SKM-1 treated with dmso at 0.1 percent for 144 hours (cell line): Measurements from ENCODE around the gene PTPRE.

Experiments
- DNase-seq: peaks from one replicate; lab custom pipeline; 2025; ENCODE audit not compliant: unreplicated experiment; lab: John Stamatoyannopoulos, UW

PTPRE gene

DNA sequence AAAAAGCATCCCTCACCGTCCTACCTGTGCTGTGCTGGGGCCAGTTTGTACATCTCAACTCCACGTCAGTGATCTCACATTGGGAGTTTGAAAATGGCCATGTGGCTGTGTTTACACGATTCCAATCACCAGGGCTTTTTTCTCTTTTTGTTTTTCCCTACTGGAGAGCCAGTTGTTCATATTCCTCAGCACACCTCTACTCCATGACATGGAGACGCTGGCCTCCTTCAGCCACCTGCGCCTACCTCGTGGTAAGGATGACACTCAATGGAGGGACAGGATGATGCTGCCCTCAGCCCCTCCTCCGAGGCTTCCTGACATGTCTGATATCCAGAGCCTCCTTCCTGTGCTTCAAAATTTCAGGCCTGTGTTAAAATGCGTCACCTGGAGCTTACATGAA, 24.5 kb upstream of the PTPRE start:
- no peak for DNase-seq

DNA sequence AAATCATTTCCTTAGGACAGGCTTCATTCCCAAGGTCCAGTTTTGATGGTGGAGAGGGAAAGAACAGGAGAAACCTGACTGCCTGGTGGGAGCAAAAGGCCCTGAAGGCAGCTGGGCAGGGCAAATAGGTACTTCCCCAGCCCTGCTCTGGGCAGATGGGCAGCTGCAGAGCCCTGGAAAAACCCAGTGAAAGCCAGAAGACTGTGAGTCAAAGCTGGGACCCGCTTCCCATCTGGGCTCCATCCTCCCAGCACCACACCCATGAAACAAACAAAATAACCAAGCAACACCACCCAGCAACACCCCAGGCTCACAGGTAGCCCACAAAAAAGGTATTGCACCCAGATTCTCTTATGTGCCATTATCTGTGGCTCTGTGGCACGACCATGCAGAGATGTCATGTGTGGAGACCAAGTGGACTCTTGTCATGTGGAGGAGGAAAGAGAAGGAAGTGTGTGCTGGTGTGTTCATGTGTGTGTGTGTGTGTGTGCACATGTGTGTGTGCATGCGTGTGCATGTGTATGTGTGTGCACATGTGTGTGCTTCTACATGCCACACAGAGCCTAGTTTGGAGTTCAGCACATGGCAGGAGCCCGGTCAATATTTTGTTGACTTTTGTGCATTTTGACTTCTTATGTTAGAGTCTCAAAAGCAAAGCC, 24.0 kb upstream of the PTPRE start:
- no peak for DNase-seq

DNA sequence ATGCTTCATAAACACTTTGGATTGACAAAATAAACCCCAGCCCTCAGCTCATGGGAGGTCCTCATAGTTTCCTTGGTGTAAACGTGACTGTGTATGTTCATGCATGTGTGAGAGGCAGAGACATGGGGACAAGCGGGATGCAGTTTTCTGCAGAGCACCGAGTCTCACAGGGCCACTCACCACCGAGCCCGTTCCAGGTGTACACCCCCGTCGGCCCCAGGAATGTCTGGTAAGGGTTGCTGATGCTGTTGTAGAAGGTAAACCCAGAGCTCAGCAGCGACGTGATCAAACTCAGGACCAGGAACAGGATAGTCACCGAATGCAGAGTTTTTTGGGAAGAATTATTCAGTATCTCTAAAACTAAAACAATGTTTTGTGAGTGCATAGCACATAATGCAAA, 23.4 kb upstream of the PTPRE start:
- no peak for DNase-seq

DNA sequence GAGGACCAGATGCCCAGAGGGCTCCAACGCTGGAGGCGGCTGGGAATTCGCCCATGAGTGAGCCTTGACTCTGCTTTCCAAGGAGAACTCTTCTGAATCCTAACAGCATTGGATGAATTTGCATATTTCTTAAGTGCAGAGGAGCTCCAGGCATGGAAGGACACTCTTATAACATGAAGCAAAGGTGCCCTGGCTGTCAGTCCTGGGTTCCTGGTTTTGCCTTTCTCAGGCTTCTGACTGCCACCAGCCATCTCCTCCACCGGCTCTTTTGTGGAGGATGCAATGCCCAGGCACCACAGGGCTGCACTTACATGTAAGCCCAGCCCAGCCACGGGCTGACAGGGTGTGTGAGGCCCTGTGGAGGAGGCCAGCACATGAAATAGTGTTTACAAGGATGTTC, 22.4 kb upstream of the PTPRE start:
- DNase-seq, result no peak

DNA sequence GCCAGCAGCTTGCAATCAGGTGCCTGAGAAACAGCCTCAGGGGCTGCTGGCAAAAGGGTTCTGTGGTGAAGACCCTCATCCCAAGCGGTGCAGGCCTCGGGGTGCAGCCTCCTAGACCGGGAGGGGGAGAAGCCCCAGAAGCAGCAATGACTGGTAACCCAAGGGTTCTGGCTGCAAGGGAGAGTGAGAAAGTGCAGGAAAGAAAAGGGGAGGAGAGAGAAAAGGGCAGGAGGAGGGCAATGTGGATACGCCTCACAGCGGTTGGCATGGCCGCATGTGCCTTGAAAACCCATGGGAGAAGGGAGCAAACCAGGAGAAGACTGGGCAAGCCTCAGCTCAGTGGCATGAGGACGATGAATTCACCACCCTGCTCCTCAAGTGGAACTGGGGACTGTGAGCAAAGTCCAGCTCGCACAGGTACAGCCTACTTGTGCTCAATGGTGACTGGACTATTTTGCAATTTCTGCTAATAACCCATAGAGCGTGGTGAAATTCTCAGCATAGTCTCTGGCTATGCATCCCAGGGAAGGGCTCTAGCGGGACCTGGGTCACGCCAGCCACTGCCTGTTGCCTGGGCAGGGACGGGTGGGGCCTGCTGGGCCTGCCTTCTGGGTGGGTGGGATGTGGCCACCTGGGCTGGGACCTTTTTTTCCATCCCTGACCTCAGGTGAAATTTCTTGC, 20.4 kb upstream of the PTPRE start:
- no peak for DNase-seq

DNA sequence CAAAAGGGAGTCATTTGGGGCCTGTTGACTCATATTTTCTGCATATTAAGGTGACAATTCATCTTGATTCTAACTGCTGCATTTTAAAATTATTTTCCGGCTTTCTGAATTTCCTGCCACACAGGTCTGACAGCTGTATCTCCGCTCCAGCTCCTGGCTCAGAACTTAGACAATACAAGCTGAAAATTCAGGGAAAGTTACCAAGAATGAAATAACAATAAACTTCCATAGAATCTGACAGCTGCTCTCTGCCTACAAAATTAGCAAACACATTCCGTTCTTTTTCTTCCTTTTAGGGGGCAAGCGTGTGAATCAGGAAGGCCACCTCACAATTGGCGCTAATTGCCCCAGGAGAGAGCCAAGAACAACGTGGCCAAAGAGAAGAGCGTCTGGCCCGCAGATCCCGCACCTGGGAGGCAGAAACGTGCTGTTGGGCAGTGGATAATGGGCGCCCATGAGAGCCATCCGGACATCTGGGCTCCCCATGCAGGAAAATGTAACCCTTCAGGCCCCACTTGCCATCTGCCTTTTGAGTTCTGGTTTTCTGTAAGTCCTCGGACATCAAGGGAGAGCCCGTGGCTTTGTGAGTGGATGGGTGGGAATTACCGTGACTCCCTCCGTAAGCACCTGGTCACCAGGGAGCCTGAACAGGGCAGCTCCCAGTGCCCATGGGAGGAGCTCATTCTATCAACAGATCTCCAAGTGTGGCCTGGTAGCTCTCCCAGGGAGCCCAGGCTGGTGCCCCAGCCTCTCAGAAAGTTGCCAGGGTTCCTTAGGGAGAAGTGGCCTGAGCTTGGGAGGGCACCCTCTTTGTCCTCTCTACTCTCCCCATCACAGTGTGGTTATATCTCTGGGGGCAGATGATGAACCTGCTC, 19.1 kb upstream of the PTPRE start:
- DNase-seq, result no peak

DNA sequence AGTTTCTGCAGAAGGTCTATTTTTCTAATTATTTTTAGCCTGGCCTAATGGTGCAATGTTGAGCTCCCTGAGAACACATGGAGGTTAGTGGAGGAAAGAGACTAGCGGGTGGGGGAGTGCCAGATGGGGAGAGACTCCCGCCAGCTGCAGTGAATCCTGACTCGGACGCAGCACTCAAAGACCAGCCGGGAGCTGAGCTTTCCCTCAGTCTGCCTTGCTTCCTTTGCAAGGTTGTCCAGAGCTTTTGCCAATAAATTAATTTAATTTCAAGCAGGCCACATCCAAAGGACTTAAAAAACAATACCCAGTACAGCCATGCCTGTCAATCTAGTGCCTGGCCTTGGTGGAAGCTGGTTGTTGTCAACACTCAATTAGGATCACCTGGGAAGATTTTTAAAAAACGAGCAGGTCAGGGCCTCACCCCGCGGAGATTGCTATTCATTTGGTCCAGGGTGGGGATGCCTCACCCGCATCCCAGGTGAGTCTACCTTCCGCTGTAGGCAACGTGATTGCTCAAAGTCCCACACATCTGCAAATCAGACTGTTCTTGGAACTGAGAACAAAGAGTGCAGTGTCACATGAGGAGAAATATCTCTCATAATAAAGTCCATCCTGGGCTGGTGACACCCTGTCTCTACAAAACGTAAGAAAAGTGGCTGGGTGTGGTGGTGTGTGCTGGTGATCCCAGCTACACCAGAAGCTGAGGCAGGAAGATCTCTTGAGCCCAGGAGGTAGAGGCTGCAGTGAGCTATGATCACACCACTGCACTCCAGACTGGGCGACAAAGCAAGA, 18.2 kb upstream of the PTPRE start:
- DNase-seq, result no peak

DNA sequence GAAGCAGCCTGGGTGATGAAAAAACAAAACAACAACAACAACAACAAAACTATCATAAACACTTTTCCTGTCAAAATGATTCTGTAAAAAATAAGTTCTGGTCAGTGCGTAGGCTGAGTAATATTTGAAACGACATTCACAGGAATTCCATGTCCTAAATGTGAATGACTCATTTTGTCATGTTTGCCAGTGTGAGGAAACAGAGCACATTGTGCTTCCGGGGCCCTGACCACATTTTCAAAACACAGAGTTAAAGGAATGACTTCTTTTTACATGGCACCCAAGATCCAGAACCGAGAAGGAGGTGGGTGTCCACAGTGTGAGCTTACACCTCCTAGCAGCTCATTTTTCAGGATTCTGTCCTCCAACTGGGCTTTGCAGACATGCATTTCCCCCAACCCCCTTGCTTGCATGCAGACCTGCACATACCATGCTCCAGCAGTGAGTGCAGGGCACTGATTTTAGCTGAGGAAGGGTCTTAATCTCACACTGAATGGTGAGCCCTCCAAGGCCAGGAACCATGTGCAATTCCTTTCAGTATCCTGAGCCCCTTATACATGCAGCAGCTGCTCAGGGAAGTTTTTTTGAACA, 17.2 kb upstream of the PTPRE start:
- DNase-seq, result peak; percentile 24

DNA sequence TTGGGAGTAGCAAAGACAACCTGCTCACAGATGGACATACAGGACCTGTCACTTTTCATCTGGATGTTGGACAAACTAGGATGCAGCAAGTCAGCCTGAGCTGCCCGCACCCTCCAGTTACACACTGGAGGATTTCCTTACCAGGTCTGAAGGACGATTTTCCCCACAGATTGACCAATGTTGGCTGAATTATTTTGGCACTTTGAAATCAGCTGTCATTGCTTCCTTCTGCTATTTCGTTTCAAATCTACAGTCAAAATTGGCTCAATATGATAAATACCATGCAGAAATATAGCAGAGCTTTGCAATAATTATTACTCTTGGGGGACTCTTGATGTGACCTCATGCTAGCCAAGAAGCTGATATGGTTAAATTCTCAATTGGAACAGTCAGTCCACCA, 16.7 kb upstream of the PTPRE start:
- DNase-seq, result no peak

DNA sequence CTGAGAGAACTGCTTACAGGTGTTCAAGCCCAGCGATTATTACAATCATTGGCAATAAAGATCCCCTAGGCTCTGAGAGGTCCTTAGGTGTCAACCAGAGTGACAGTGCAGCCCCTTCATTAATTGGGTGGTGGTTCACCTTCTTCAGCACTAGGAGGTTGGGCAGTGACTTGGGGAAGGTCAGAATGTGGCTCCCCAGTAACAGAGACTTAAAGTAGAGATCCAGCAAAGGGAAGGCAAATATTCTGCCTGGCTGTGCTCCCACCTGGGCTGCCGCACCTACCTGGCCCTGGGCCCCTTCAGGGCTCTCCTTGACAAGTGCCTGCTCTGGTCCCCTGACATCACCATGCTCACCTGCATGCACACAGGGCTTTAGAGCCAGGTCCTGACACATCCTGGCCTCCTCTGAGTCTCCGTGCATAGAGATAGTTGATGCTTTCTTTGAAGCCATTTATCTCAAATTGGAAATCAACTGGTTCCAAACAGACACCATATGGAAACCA, 16.0 kb upstream of the PTPRE start:
- no peak for DNase-seq

DNA sequence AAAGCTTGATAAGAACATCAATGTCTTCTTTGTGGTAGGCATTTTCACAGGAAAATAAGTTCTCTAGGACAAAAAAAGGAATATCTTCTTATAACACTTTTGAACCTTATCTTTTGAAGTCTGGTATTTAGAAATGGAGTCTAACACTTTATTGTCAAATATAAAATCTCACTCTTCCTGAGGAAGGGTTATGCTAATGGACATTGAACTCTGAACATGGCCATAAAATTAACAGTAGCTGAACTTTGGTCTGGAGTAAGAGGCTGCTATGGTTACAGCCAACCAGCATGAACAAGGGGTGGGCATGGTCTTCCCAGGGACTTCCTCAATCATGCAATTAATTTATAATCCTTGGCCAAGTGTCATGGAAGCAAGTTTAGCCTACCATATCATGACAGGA, 14.2 kb upstream of the PTPRE start, which contains the start of gene CLRN3:
Gene CLRN3 (minus strand): TSS at position 199 of the 400 bp plus-strand sequence. CDS start 157 bp downstream, at position 42.
- no peak for DNase-seq

DNA sequence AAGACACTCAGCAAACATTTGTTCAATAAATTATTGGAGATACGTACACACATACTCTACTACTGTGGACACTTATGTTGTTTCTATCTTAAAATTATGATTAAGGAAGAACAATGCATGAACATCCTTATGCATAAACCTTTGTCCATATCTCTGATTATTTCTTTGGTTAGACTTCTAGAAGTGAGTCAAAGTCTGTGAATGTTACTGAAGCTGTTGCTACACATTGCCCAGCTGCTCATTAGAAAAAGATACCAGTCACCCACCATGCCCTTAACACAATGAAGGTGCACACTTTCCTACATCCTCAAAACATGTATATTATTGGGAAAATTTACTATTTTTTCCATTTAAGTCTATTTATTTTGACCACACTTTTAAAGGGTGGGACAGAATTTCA, 12.8 kb upstream of the PTPRE start:
- no peak for DNase-seq

DNA sequence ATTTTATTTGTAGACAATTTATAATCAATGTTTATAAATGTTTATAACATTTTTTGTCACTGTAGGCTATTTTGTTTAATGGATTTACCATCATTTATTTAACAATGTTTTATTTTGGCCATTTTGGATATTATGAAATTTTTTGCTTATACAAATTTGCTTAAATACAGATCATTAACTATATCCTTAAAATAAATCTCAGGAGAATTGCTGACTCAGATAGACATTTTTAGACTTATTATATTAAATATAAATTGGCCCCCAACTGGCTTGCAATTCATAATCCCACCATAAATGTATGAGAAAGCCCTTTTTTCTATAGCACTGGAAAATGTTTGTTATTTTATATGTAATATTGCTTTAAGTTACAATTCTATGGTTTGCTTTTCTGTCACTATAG, 10.3 kb upstream of the PTPRE start:
- no peak for DNase-seq

DNA sequence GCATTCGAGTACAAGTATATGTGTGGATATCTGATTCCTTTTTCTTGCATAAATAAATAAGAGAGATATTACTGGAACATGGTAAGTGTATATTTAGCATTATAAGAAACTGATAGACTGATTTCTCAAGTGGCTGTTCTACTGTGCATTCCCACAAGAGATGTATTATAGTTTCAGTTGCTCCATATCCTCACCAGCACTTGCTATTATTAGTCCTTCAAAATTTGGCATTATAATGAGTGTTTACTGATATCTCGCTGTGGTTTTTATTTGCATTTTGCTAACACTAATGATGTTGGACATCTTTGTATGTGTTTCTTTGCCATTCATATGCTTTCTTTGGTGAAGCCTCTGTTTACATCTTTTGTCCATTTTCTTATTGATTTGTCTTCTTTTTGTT, 9.7 kb upstream of the PTPRE start:
- DNase-seq, result no peak

DNA sequence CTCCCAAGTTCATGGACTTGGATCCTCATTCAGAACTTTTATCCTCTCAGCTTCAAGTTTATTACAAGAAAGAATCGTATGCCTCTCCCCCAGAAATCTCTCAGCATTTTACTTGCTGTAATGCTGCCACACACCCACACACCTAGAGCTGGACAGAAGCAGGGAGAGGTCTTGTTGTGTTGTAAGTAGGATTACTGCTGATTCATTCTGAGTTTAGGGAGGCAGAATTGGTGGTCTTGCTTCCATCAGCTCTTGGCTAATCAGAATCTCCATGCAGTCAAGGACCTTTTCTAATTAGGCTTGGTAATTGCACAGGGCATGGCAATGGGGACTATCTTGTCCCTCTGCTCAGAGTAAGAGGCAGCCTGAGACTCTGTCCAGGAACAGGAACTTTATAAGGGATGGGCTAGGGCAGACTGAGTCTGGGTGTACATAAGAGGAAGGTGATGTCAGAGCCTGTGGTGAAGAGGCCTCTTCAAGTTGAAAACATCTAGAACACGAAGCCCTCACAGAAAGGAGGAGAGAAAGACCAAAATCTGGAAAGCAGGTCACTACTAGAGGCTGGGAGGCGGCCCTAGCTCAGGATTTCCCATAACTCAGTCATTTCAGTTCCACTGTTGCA, 7.0 kb upstream of the PTPRE start:
- peak; percentile 89 for DNase-seq

DNA sequence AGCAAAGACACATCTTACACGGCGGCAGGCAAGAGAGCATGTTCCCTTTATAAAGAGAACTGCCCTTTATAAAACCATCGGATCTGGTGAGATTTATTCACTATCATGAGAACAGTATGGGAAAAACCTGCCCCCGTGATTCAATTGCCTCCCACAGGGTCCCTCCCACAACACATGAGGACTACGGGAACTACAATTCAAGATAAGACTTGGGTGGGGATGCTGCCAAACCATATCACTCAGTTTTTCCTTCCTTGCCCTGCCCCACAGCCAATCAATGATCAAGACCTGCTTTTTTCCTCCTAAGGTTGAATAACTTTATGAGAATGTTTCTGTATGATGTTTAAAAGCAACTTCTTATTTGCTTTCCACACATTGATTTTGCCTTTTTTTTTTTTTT, 3.1 kb upstream of the PTPRE start:
- no peak for DNase-seq

DNA sequence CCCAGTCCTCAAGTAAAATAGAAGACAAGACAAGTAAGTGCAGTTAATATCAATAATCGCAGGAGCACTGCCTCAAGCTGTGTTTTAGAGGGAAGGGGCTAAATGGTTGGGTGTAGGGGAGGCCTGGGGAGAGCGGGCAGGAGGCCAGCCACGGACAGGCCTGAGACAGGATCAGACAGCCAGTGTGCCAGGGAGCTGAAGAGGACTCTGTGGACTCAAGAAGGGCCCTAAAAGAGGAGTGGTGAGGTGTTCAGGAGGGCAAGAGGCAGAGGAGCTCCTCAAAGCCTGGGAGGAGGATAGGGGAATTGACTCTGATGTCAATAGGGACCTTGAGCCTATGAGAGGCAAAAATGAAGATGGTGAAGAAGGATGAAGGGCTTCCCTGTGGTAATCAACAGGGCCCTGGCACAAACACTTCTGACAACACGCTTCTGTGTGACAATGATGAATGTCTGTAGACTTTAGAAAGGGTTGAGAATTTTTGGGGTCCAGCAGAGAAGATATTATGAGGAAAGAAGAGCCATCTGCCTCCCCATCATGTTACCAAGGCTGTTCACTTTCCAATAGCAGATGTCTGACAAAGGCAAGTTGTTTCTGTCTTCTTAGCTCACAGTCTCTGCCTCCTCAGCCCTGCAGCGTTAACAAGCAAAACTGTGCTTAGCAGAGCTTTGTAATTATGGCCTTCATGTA, 2.4 kb upstream of the PTPRE start:
- no peak for DNase-seq

DNA sequence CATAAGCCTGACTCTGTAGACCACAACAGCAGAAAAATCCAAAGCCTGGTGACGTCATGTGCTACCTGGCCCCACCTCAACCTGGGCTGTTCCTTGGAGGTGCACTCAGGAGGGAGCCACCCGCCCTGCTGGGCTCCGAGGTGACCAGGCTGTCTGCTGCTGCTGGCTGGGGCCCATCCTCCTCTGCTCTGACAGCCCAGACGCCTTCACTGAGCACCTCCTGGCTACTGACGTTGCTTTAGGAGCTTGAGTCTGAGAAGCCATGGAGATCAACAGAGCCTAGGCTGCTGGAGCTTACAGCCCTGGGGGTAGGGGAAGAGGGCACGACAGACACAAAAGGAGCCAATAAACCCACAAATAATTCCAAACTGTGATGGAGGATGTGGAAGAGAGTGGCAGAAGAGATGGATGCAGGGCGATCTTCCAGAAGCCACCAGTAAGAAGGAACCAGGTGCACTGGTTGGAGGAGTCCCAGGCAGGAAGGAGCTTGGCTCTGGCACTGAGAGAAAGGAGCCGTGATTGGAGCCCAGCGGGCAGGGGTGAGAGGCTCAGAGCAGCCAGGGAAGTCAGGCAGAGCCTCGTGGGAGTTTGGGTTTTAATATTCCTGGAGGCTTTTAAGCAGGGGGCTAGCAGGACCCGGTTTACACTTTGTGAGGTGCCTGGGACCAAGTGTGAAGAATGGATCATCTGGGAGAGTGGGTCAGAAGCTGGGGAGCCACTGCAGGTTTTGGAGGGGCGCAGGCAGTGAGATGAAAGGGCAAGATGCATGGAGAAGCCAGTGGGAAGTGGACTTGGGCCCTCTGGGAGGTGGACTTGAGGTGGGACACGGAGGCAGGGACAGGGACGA, 1.7 kb upstream of the PTPRE start:
- DNase-seq, result no peak

DNA sequence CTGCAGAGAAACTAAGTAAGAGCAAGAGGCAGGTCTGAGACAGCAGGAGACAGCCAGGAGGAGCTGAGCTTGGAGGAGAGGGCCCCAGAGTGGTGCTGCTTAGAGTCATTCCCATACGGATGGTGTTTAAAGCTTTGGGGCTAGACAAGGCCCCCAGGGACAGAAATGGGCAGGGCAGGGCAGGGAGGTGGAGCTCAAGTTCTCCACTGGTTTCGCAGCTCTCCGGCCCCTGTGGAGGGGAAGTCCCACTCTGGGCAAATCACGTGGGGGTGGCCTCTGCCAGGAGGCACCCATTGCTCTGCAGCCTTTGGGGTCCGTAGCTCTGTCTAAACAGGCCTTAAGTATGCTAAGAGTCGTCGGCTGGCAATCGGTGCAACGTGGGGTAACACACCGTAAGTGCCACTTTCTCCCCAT, 1.0 kb upstream of the PTPRE start:
- DNase-seq, result no peak
